Keratinocyte (primary cell): ENCODE data around the gene CCDC127. TPM values are rescaled to one million over a fixed set of nuclear protein-coding genes. Genes with fewer than 3 reads are reported as not detected.
"Not testable (repeated sequence)": the region's sequence is repeated elsewhere in the genome, so short reads cannot be mapped to it uniquely, and the experiment has no call there.

ENCODE experiments used
- DNase-seq: peaks from one replicate; pipeline ENCODE4 v3.0.0-alpha.2; 2011; ENCODE audit warnings: low read depth, missing footprints, low spot score
- FAIRE-seq: peaks from 2 replicates; lab custom pipeline; 2011; peaks lifted over from hg19 to GRCh38; lab: Jason Lieb, UNC
- H2AFZ ChIP-seq: 2 replicates; pipeline ENCODE4 v1.6.0; 2012; ENCODE audit warnings: low read length, control low read depth, inconsistent platforms; ENCODE audit not compliant: control insufficient read depth
- H3K27ac ChIP-seq: 2 replicates; pipeline ENCODE4 v1.5.1; 2011; ENCODE audit warnings: low read length; ENCODE audit not compliant: control insufficient read depth, insufficient read depth
- H3K27me3 ChIP-seq: 3 replicates; pipeline ENCODE4 v1.6.0; 2011; ENCODE audit warnings: low read length; ENCODE audit not compliant: control insufficient read depth, insufficient read depth; ENCODE audit errors: extremely low read depth
- H3K36me3 ChIP-seq, 2 experiments: 2 replicates in 1 of 2; 3 replicates in 1 of 2; pipeline ENCODE4 v1.5.1; 2011; ENCODE audit warnings: low read length in 2 of 2, mild to moderate bottlenecking in 1 of 2; ENCODE audit not compliant: control insufficient read depth in 2 of 2, insufficient read depth in 2 of 2; ENCODE audit errors: extremely low read depth in 1 of 2
- H3K4me1 ChIP-seq: 3 replicates; pipeline ENCODE4 v1.5.1; 2011; ENCODE audit warnings: low read length; ENCODE audit not compliant: control insufficient read depth, insufficient read depth; ENCODE audit errors: extremely low read depth
- H3K4me2 ChIP-seq: 3 replicates; pipeline ENCODE4 v1.6.0; 2011; ENCODE audit warnings: low read depth, low read length; ENCODE audit not compliant: control insufficient read depth, insufficient read depth; ENCODE audit errors: extremely low read depth
- H3K4me3 ChIP-seq, 3 experiments: fragments of 200-600 bp in 1 of 3; sonication (generic) in 1 of 3; 2 replicates in 2 of 3; 3 replicates in 1 of 3; pipeline ENCODE4 v1.5.1; 2011 to 2016; ENCODE audit warnings: low read length in 3 of 3, mild to moderate bottlenecking in 3 of 3, control low read depth in 2 of 3, inconsistent platforms in 1 of 3, low read depth in 1 of 3, mixed read lengths in 1 of 3, mixed run types in 1 of 3, moderate library complexity in 1 of 3; ENCODE audit not compliant: control insufficient read depth in 2 of 3, insufficient read depth in 2 of 3; ENCODE audit errors: extremely low read depth in 1 of 3
- H3K79me2 ChIP-seq: 2 replicates; pipeline ENCODE4 v1.6.0; 2012; ENCODE audit warnings: low read length; ENCODE audit not compliant: control insufficient read depth, insufficient read depth
- H3K9ac ChIP-seq: 3 replicates; pipeline ENCODE4 v1.6.0; 2011; ENCODE audit warnings: low read length; ENCODE audit not compliant: control insufficient read depth, insufficient read depth; ENCODE audit errors: extremely low read depth
- H3K9me1 ChIP-seq: 3 replicates; pipeline ENCODE4 v1.6.0; 2011; ENCODE audit warnings: low read length; ENCODE audit not compliant: control insufficient read depth, insufficient read depth; ENCODE audit errors: extremely low read depth
- H3K9me3 ChIP-seq: 2 replicates; pipeline ENCODE4 v1.5.1; 2012; ENCODE audit warnings: low read depth, low read length; ENCODE audit not compliant: control insufficient read depth
- H4K20me1 ChIP-seq: 3 replicates; pipeline ENCODE4 v1.6.0; 2011; ENCODE audit warnings: low read length; ENCODE audit not compliant: control insufficient read depth, insufficient read depth; ENCODE audit errors: extremely low read depth
- EZH2 ChIP-seq: IDR thresholded peaks from one replicate; pipeline ENCODE4 v1.6.1; 2012; ENCODE audit warnings: inconsistent platforms, mild to moderate bottlenecking, low read length, moderate library complexity
- dilution Hi-C: fragments of 300-500 bp; cut with MboI; formaldehyde crosslinking; loops from one replicate; pipeline ENCODE4 v1.7.0; 2020; ENCODE audit warnings: low sequenced_read_pairs; ENCODE audit not compliant: extremely low pct_ligation_motif_present
- polyA plus RNA-seq, 5 experiments: library from polyadenylated mRNA; depleted of rRNA in 3 of 5; stranded (reverse) in 3 of 5; stranded (forward) in 1 of 5; unstranded in 1 of 5; fragments of >200 nt; gene quantifications; 1 replicate in 1 of 5; 2 replicates in 3 of 5; 3 replicates in 1 of 5; pipeline versions ENCODE4 v1.2.1 to v1.2.3, GENCODE V29; 2011 to 2012; ENCODE audit warnings: missing spikeins in 2 of 5, low read depth in 1 of 5, low replicate concordance in 1 of 5
- TF ChIP-seq, protein P1 (sequence below), 3 experiments: IDR thresholded peaks in 1 of 3; conservative IDR thresholded peaks in 1 of 3; optimal IDR thresholded peaks in 1 of 3; 2 replicates in 2 of 3; 3 replicates in 1 of 3; pipeline versions ENCODE3 to v1.5.1; 2011; ENCODE audit warnings: low read length in 3 of 3, mild to moderate bottlenecking in 3 of 3, moderate library complexity in 2 of 3, control low read depth in 1 of 3, inconsistent platforms in 1 of 3; ENCODE audit not compliant: insufficient read depth in 2 of 3; ENCODE audit errors: extremely low read depth in 1 of 3

CCDC127 gene
- polyA plus RNA-seq, 1 donor (not counting 4 experiments of a cell fraction or from before 2014, with no cell fraction given) = 4.9 TPM

DNA sequence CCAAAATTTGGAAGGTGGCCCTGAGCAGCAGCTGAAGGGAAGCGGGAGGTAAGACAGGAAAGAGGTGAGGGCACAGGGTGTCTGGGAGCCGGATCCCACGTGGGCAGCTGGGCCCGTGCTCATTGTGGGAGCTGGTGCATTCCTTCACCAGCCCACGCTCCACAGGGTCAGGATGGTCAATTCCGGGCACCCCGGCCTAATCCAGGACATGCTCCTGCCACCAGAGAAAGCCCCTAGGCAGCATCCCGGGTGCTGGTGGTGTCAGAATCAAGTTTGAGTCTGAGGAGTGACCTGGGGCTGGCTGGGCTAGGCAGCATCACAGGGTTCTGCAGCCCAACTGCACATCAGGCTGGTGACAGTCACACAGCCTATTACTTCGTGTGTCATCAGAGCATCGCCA is 46.4 kb upstream of the CCDC127 start:
- FAIRE-seq = no peak
- DNase-seq = no peak
- no peak overlapping the region for H3K4me3 ChIP-seq
- no peak overlapping the region for H2AFZ ChIP-seq
- peaks cover 0 to 11% of the 10 kb centered on the region in 2 experiments for H3K36me3 ChIP-seq
- TF ChIP-seq, protein P1, sequence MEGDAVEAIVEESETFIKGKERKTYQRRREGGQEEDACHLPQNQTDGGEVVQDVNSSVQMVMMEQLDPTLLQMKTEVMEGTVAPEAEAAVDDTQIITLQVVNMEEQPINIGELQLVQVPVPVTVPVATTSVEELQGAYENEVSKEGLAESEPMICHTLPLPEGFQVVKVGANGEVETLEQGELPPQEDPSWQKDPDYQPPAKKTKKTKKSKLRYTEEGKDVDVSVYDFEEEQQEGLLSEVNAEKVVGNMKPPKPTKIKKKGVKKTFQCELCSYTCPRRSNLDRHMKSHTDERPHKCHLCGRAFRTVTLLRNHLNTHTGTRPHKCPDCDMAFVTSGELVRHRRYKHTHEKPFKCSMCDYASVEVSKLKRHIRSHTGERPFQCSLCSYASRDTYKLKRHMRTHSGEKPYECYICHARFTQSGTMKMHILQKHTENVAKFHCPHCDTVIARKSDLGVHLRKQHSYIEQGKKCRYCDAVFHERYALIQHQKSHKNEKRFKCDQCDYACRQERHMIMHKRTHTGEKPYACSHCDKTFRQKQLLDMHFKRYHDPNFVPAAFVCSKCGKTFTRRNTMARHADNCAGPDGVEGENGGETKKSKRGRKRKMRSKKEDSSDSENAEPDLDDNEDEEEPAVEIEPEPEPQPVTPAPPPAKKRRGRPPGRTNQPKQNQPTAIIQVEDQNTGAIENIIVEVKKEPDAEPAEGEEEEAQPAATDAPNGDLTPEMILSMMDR (optimal IDR thresholded peaks at IDR 0.05 in 1 of 3, IDR thresholded peaks at IDR 0.05 in 1 of 3, conservative IDR thresholded peaks at IDR 0.05 in 1 of 3; ENCODE audit: extremely low read depth in 1 of 3, insufficient read depth in 2 of 3, low read length in 3 of 3) = no peak
- no peak for TF ChIP-seq EZH2
- H3K9ac ChIP-seq = no peak overlapping the region
- no peaks in the 10 kb centered on the region for H3K9me3 ChIP-seq
- H3K27ac ChIP-seq = no peak overlapping the region
- peaks cover 2% of the 10 kb centered on the region for H3K79me2 ChIP-seq
- H3K4me2 ChIP-seq = no peak overlapping the region
- no peaks in the 10 kb centered on the region for H4K20me1 ChIP-seq
- H3K9me1 ChIP-seq = no peaks in the 10 kb centered on the region
- no peaks in the 10 kb centered on the region for H3K4me1 ChIP-seq
- H3K27me3 ChIP-seq = no peaks in the 10 kb centered on the region
- dilution Hi-C loops = no loop called here

GRCh38 chr5:263275-263974 is 45.5 kb upstream of the CCDC127 start:
- DNase-seq, H3K4me3 ChIP-seq, H3K4me2 ChIP-seq, H3K9me3 ChIP-seq, H3K27me3 ChIP-seq, H3K4me1 ChIP-seq, H3K9ac ChIP-seq, FAIRE-seq, H3K27ac ChIP-seq, H4K20me1 ChIP-seq, H3K79me2 ChIP-seq, H2AFZ ChIP-seq, dilution Hi-C loops, H3K9me1 ChIP-seq: not testable (repeated sequence)
- peaks cover 0 to 11% of the 10 kb centered on the region in 2 experiments for H3K36me3 ChIP-seq

- Histone ChIP-seq H3K27me3 (no peaks in the 10 kb centered on the region), H3K27ac (no peak overlapping the region), H3K4me2 (no peak overlapping the region), H3K9ac (no peak overlapping the region), H3K4me3 (no peak overlapping the region), H3K9me3 (no peaks in the 10 kb centered on the region), H4K20me1 (no peaks in the 10 kb centered on the region), H3K9me1 (no peaks in the 10 kb centered on the region), H3K36me3 (peaks cover 3 to 17% of the 10 kb centered on the region in 2 experiments), H2AFZ (no peak overlapping the region), H3K79me2 (no peaks in the 10 kb centered on the region), H3K4me1 (no peaks in the 10 kb centered on the region)
- dilution Hi-C loops = no loop called here
- FAIRE-seq (no peak), DNase-seq (no peak)
- TF ChIP-seq, protein P1 (optimal IDR thresholded peaks at IDR 0.05 in 1 of 3, IDR thresholded peaks at IDR 0.05 in 1 of 3, conservative IDR thresholded peaks at IDR 0.05 in 1 of 3; ENCODE audit: extremely low read depth in 1 of 3, insufficient read depth in 2 of 3, low read length in 3 of 3) = no peak
- TF ChIP-seq EZH2 = no peak
These were observed 39.2 kb upstream of the CCDC127 start for GRCh38 chr5:257148-257547.

GRCh38 chr5:256347-256746 is 38.4 kb upstream of the CCDC127 start:
- H3K9ac ChIP-seq, H3K4me3 ChIP-seq, DNase-seq, H3K79me2 ChIP-seq, H3K9me3 ChIP-seq, H3K4me2 ChIP-seq, FAIRE-seq, H4K20me1 ChIP-seq, H3K27ac ChIP-seq, H2AFZ ChIP-seq, H3K9me1 ChIP-seq, dilution Hi-C loops, H3K4me1 ChIP-seq, H3K27me3 ChIP-seq: not testable (repeated sequence)
- H3K36me3 ChIP-seq = peaks cover 3 to 17% of the 10 kb centered on the region in 2 experiments
